ENCODE data around the gene YTHDC1.

The YTHDC1 gene

GRCh38 chr4:68359508-68359907 lies 9.6 kb upstream of the YTHDC1 start:
- in situ Hi-C loops (cut with MboI; ENCODE audit: low sequenced_read_pairs) = no loop called here

- in situ Hi-C loops (cut with MboI; ENCODE audit: low sequenced_read_pairs) = no loop called here
These were observed 9.1 kb upstream of the YTHDC1 start for GRCh38 chr4:68358988-68359387.

GRCh38 chr4:68352791-68353190 lies 2.9 kb upstream of the YTHDC1 start:
- in situ Hi-C loops (cut with MboI; ENCODE audit: low sequenced_read_pairs) = no loop called here

- in situ Hi-C loops (cut with MboI; ENCODE audit: low sequenced_read_pairs) = no loop called here
These were observed 626 bp downstream of the YTHDC1 start for GRCh38 chr4:68349279-68349648.

GRCh38 chr4:68348577-68348976 lies 1.3 kb downstream of the YTHDC1 start:
- in situ Hi-C loops (cut with MboI; ENCODE audit: low sequenced_read_pairs) = no loop called here

- in situ Hi-C loops (cut with MboI; ENCODE audit: low sequenced_read_pairs) = no loop called here
These were observed 2.0 kb downstream of the YTHDC1 start for GRCh38 chr4:68347845-68348244.

- in situ Hi-C loops (cut with MboI; ENCODE audit: low sequenced_read_pairs) = no loop called here
These were observed 3.4 kb downstream of the YTHDC1 start for GRCh38 chr4:68346461-68346860.

GRCh38 chr4:68344785-68345184 lies 5.1 kb downstream of the YTHDC1 start:
- in situ Hi-C loops (cut with MboI; ENCODE audit: low sequenced_read_pairs) = no loop called here

GRCh38 chr4:68344049-68344448 lies 5.8 kb downstream of the YTHDC1 start:
- in situ Hi-C loops (cut with MboI; ENCODE audit: low sequenced_read_pairs) = no loop called here

GRCh38 chr4:68342134-68342533 lies 7.8 kb downstream of the YTHDC1 start:
- in situ Hi-C loops (cut with MboI; ENCODE audit: low sequenced_read_pairs) = no loop called here

- in situ Hi-C loops (cut with MboI; ENCODE audit: low sequenced_read_pairs) = no loop called here
These were observed 11.3 kb downstream of the YTHDC1 start for GRCh38 chr4:68338625-68339024.

- in situ Hi-C loops (cut with MboI; ENCODE audit: low sequenced_read_pairs) = no loop called here
These were observed 12.4 kb downstream of the YTHDC1 start for GRCh38 chr4:68337522-68337921.

- in situ Hi-C loops (cut with MboI; ENCODE audit: low sequenced_read_pairs) = no loop called here
These were observed 12.9 kb downstream of the YTHDC1 start for GRCh38 chr4:68337004-68337403.

GRCh38 chr4:68336530-68336929 lies 13.4 kb downstream of the YTHDC1 start:
- in situ Hi-C loops (cut with MboI; ENCODE audit: low sequenced_read_pairs) = no loop called here

GRCh38 chr4:68326141-68326540 lies 23.7 kb downstream of the YTHDC1 start:
- in situ Hi-C loops (cut with MboI; ENCODE audit: low sequenced_read_pairs) = no loop called here

GRCh38 chr4:68324519-68325262 lies 25.2 kb downstream of the YTHDC1 start:
- in situ Hi-C loops (cut with MboI; ENCODE audit: low sequenced_read_pairs) = no loop called here

GRCh38 chr4:68319040-68319439 lies 30.9 kb downstream of the YTHDC1 start:
- in situ Hi-C loops (cut with MboI; ENCODE audit: low sequenced_read_pairs) = no loop called here

GRCh38 chr4:68316193-68316969 lies 33.5 kb downstream of the YTHDC1 start:
- in situ Hi-C loops (cut with MboI; ENCODE audit: low sequenced_read_pairs) = no loop called here

GRCh38 chr4:68310651-68311247 lies 39.1 kb downstream of the YTHDC1 start:
- in situ Hi-C loops (cut with MboI; ENCODE audit: low sequenced_read_pairs) = no loop called here

- in situ Hi-C loops (cut with MboI; ENCODE audit: low sequenced_read_pairs) = no loop called here
These were observed 45.2 kb downstream of the YTHDC1 start for GRCh38 chr4:68304731-68305130.

GRCh38 chr4:68299492-68300457 lies 50.1 kb downstream of the YTHDC1 start:
- in situ Hi-C loops (cut with MboI; ENCODE audit: low sequenced_read_pairs) = no loop called here
